ENCODE measurements around the gene BDH2.

Gene BDH2

DNA sequence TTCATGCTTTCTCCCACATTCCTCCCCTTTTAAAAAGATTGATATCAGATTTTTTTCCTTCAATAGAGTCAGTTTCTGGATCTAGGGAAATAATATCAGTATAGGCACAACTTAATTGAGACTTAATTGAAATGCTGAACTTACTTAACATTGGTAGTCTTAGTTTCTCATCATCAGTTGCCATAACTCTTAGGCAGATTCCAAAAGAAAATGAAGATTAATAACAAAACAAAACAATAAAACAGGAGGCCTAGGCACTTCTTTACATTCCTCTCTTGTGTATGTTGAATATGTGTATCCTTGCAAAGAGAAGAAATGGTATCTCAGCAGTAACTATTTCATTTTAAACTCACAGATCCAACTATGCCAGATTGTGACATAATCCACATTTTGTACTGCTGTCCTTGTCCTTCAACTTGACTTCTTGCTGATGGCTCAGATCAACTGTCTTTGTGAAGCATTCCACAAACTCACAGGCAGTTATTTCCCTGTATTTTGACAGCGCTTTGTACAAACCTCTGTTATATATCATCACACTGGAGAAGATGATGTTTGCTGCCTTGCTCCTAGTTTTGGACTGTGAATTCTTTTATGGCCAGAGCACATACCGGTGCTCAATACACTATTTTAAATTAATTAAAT, 14.0 kb downstream of the BDH2 start:
- no peak for DNase-seq (ENCODE audit: low spot score)

DNA sequence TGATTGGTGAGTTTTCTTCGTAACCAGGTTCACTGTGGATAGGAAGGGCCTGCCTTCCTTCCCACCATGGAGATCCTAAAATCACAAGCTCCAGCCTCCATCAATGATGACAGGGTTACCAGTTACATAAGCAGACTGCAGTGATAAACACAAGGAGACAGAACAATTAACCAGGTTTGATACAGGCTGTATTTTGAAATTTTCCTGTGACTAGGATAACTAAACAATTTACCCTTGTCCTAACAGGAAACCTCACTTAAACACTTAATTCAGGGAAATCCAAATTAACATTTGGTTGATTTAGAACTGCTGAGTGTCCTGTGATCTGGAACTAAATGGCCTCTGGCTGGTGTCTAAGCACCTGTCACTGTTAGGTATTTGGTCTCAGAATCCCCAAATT, 20.0 kb downstream of the BDH2 start:
- DNase-seq (ENCODE audit: low spot score): no peak

DNA sequence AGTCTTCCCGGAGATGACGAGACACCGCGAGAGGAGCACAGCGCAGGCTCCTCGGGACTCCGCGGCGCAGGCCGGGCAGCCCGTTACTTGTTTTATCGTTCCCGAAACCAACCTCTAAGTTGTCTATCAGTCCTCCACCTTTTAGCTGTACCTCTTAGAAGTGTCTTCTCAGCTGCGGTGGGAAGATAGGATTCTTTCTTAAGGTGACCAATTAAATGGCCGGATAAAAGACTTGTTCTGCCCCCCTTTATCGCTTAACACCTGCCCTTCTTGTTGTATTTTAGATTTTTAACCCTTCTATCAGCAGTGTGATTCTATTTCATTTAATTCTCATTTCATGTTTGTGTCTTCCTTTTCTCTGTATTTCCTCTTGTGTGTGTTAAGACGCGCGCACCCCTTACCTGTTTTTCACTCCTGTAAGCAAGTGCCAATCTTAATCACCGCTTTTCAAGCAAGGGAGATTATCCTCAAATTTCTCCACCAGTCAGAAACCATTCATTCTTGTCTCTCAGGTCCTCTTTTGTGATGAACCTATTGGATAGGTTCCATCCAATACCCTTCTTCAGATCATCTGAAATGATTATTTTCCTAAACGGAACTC, 22.8 kb downstream of the BDH2 start, which contains the start of gene SLC9B2:
SLC9B2 (minus strand) TSS at position 15 of the 601 bp plus-strand sequence. CDS start 9,211 bp downstream, outside the sequence.
- DNase-seq (ENCODE audit: low spot score): no peak

DNA sequence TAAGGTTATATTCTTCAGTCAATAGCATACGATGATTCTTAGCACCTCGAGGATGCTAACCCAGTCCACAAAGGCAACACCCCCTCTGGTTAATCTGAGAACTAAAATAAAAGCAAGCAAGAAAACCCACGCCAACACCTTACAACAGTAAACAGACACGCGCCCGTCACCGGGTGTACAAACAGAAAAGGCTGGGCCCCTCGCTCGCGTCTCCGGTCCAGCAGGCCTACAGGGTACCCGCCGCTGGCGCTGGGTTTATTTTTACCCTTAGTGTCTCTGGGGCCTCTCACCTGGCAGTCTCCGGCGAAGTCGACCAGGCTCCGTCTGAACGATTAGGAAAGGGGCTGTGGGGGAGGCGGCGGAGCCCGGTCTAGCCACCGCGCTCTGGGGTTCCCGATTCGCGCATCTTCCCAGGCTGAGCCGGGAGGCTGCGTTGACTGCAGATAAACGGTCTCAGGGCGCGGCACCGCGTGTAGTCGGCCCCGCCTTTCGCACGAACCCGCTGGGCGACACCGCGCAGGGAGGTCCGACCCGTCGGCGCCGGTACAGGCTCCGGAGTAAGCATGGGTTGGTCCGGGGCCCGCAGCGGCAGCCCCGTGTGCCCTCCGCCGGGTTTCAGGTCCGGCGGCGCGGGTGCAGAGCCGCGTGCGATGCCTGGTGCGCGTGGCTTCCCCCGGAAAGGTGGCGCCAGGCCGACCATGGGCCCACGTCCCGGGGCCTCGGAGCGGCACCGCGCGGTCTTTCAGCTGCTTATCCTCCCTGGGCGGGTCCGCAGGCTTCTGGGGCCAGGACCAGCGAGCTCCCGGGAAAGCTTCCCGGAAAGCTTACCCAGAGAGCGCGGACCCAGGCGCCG, 23.5 kb downstream of the BDH2 start:
- peak; percentile 71 for DNase-seq (ENCODE audit: low spot score)

DNA sequence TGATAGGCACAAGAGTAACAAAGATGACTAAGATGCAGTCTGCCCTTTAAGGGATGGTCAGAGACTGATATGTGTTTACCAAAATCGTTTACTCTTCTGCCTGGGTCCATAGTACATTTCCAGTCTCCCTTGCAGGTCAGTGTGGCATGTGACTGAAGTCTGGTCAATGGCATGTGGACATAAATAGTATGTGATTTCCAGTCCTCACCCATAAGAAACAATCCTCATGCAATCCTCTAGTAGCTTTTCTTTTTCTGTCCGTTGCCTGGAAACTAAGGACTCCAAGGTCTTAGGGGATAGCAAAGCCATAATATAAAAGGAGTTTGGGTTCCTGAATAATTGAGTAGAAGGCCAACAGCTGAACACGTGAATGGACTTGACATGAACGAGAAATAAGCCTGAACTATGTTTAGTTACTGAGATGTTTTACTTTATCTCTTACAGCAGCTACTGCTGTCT, 24.2 kb downstream of the BDH2 start:
- peak; percentile 17 for DNase-seq (ENCODE audit: low spot score)

DNA sequence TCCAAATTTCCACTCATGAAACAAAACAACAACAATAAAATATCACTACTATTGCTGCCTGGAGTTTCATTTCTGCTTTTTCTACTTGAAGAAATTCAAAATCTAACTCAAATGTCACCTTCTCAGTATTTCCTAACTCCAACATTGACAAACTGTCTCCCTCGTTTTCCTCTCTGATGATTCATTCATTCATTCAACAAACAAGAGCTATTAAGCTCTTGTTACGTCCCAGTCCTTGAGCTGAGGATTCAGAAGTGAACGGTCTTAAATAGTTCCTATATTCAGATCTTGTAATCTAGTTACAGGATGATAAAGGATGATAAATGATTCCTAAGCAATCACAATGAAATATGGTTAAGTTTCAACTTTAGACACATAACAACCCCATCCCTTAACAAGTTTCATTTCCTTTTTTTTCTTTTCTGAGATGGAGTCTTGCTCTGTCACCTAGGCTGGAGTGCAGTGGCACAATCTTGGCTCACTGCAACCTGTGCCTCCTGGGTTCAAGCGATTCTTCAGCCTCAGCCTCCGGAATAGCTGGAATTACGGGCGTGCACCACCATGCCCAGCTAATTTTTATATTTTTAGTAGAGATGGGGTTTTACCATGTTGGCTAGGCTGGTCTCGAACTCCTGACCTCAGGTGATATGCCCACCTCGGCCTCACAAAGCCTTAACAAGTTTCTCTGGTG, 24.7 kb downstream of the BDH2 start:
- no peak for DNase-seq (ENCODE audit: low spot score)

DNA sequence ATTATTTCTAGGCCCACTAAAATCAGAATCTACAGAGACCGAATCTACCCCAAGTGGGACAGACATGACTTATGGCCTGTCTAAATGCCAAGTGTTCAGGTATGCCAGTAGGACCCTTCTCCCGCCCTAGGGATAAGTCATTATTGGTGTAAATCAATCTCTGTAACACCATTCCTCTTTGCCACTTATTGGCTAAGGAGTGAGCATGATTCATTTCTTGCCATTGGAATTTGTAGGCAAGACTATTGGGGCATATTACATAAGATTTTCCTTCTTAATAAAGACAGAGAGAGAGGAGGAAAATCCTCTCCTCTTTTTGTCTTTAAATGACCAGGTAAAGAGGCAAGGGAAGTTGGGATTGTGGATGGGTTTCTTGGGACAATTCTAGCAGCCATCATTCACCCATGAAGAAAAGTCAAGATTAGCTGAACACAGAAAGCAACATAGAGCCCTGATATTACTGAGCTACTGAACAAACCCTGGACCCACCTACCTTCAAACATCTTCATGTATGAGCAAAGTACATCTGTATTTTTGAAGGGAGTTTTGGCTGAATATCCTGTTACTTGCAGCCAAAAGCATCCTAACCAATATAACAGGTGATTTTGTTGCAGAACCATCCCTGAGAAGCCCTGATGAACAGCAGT, 25.7 kb downstream of the BDH2 start:
- DNase-seq (ENCODE audit: low spot score): peak; percentile 32

DNA sequence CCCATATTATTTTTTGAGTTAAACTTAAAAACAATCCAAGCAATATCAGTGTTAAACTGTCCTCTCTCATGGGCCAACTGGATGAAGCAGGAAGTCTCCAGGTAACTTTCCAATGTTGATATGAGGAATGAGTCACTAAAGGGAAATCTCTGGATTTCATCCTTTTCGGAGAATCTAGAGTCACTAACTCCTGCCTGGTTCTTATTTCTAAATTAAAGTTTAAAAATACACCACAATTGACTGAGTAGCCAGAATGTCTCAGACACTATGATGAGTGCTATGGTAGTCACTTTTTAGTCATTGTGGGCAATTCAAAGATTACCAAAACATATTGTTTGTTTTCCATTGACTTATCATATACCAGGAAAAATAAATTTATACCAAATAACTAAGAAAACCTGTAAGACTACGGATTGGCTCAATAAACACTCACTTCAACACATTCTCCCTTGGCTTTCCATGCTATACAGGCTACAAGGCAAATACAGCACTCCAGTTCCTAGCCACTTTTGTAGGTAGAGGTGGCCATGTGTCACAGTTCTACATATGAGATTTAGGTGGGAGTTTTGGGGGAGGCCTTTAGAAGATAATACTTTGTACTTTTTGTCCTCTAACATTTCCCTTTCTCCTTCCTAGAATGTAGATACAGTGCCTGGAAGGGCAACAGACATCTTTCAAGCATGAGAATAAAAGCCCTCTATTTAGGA, 31.6 kb downstream of the BDH2 start:
- DNase-seq (ENCODE audit: low spot score): peak; percentile 64

DNA sequence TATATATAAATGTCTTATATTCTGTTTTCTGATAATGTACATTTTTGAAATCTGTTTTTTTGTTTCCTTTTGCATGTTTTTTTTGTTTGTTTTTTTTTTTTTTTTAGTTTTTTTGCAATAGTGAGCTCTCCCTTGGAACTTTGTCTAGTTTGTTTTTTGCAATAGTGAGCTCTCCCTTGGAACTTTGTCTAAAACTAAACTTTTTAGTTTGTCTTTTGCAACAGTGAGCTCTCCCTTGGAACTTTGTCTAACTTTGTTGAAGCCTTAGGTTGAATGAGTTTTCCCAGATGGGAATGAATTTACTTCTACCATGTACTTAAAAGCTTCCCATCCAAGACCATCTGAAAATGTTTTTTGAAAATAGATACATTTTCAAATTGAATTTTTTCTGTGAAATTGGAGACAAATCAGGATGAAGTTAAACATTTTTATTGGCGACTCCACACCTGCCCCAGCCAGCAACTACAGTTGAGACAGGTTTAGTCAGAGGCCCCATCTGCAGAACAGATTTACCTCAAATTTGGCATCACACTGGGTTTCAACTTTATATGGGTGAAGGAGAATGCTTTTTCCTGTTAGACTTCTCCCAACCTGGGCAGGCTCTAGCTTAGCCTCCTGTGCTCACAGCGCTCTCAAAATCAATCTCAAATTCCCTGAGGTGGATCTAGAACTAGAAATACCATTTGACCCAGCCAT, 39.0 kb downstream of the BDH2 start:
- no peak for DNase-seq (ENCODE audit: low spot score)

DNA sequence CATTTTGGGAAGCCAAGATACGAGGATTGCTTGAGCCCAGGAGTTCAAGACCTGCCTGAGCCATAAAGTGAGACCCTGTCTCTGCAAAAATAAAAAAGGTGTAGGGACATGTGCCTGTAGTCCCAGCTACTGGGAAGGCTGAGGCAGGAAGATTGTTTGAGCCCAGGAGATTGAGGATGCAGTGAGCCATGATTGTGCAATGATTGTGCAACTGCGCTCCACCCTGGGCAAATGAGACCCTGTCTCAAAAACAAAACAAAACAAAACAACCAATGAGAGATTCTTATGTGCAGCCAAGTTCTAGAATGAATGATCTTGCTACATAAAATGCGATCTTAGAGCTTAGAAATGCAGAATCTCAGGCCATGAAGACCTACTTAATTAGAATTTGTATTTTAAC, 45.6 kb downstream of the BDH2 start:
- no peak for DNase-seq (ENCODE audit: low spot score)

DNA sequence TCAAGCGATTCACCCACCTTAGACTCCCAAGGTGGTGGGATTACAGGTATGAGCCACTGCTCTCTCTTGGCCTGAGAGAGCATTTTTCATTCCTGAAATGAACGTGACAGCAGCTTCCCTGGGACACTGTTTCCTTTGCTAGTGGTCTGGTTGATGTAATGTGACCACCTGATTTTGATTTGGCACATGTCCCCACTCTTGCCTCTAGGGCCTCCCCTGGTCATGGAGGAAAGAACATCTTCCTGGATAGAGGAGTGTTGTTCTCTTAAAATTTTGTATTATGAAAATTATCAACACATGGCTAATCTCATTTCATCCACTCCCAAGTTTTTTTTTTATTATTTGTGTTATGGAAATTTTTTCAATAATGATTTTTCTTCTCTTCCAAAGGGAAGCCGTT, 46.9 kb downstream of the BDH2 start:
- no peak for DNase-seq (ENCODE audit: low spot score)

DNA sequence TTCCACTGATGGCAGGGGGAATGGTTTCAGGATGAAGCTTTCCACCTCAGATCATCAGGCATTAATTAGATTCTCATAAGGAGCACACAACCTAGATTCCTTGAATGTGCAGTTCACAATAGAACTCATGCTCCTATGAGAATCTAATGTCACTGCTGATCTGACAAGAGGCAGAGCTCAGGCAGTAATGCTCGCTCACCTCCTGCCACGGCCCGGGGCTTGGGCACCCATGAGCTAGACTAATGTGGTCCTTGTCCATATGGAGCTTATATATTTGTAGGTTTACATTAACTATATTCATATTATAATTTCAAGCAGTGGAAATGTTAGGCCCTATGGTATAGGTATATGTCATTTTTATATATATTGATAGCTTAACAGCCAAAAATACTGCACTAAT, 47.5 kb downstream of the BDH2 start:
- no peak for DNase-seq (ENCODE audit: low spot score)

DNA sequence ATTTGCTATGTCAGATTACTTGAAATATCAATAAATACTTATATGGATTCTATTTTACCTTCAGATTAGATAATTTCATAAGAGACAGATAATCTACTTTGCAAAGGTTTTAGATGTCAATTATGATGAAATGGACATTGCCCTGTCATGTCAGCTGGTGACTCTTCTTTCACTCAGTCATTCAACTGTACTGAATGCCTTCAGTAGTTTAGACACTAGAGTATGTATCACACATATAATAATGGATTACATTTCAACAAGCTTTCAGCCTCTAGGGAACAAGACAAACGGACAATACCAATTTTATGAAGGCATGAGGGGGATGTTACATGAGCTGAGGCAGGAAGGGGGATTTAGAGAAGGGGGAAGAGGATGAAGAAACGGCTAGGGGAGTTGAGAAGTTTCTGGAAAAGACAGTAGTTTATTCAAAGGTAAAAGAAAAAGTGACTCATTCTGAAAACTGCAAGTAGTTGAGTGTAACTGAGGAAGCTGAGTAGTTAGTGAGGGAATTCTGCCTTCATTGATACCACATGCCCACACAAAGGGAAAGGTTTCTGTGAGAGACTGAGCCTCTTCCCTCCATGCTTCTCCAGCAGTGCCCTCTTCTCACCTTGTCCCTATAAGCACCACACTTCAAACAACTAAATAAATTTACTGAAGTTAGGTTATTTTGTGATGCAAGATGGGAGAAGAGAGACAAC, 48.7 kb downstream of the BDH2 start:
- DNase-seq (ENCODE audit: low spot score): peak; percentile 1

DNA sequence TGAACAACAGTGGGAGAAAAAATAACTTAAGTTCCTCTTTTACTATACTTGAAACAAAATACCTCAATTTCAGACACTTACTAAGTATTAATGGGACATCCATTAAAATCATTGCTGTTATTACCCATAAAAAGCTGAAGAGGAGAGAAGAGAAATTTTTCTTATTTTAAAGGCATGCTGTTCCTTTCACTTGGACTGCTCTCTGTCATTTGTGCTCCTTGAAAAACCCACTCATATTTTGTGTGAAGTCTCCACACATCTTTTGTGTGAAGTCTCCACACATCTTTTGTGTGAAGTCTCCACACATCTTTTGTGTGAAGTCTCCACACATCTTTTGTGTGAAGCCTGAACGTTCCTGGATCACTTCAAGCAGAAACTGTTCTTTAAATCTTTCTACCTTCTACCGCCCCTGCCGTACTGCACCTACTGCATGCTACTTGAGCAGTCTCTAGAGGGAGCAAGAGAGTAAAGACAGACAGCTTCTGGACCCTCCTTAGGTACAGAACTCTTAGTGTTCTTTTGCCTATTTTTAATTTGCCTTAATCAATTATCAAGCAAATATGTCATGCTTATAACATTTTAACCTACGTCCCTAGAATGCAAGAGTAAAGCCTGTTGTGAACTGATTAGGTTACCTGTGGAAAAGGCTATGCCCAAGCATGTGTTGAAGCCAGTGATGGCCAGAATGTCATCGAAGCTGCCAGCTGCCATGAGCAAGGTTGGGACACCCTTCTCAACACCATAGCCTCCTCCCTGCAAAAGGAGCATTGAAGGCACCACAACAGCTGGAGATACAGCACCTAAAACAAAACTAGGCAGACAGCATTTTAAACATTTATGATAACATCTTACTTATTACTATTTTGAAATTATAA, 53.0 kb downstream of the BDH2 start:
- peak; percentile 57 for DNase-seq (ENCODE audit: low spot score)

DNA sequence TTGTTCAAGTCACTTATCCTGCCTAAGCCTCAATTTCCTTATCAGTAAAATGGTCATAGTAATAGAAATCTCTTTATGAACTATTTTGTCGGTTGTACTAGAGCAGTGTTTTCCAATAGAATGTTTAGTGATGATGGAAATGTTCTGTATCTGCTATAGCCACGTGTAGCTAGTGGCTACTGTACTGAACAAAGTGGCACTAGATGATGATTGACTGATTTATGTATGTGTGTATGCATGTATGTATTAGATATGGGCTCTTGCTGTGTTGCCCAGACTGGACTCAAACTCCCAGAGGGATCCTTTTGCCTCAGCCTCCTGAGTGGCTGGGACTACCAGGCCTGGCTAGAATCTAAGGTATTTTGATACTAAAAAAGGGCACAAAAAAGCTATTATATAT, 55.5 kb downstream of the BDH2 start:
- no peak for DNase-seq (ENCODE audit: low spot score)

DNA sequence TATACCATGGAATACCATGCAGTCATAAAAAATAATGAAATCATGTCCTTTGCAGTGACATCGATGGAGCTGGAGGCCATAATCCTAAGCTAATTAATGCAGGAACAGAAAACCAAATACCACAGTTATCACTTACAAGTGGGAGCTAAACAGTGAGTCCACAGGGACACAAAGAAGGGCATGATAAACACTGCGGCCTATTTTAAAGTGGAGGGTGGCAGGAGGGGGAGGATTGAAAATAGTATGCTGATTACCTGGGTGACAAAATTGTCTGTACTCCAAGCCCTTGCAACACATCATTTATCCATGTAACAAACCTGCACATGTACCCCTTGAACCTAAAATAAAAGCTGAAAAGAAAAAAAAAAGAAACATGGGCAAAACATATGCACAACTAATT, 63.5 kb downstream of the BDH2 start:
- DNase-seq (ENCODE audit: low spot score): no peak

DNA sequence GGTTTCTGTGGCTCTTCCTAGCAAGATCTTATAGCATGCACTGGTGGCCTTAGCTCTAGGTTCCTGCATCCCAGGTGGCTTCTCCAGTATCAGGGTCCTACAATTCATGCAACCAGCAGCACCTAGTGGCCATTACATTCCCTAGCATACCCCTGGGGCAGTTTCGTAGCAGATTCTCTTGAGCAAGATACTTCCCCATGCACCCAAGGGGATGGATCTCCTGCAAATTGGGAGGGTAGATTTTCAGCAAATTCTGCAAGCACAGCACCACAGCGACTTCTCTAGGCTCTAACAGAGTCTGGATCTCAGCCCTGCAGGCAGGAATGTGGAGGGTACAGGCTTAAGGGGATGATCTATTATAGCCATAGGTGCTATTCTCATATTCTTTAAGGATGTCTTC, 67.1 kb downstream of the BDH2 start:
- peak; percentile 60 for DNase-seq (ENCODE audit: low spot score)

DNA sequence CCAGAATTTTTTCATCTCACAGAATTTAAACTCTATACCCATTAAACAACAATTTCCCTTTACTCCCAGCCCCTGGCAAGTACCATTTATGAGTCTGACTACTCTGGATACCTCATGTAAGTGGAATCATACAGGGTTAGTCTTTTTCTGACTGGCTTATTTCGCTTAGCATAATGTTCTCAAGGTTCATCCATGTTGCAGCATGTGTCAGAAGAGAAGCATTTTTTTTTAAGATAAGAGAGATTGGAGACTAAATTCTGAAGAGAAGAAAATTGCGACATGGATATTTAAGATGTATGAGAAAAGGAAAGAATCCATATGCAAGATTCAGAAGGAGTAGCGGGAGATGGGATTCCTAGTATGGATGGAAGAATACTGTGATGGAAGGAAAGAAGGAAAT, 68.8 kb downstream of the BDH2 start:
- DNase-seq (ENCODE audit: low spot score): no peak

DNA sequence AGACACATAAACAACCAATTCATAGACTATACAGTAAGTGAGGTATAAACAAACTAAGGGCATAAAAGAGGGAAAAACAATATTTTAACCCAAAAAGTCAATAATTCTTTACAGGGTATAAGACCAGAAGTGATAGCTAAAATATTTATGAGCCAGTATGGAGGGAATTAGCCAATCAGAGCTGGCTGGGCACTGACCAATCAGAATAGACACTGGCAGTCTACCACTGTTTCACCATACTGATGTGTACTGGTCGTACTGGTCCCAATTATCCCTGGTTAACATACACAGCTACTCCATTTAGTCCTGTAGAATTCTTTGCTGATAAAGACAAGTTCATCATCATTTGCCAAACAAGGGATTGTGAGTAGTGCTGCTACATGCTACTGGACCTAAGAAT, 70.3 kb downstream of the BDH2 start:
- DNase-seq (ENCODE audit: low spot score): no peak
